Stimulated activated CD8-positive, alpha-beta memory T cell treated with anti-CD3 and anti-CD28 coated beads, Interleukin-12 subunit alpha, Interleukin-12 subunit beta, amount 100 ng/mL, for 24 hours (primary cell): ENCODE data around the gene GRIFIN.

ENCODE experiments used
- DNase-seq: peaks from one replicate; pipeline ENCODE4 v3.0.0-alpha.2; 2020; ENCODE audit errors: extremely low read depth

Gene GRIFIN

DNA sequence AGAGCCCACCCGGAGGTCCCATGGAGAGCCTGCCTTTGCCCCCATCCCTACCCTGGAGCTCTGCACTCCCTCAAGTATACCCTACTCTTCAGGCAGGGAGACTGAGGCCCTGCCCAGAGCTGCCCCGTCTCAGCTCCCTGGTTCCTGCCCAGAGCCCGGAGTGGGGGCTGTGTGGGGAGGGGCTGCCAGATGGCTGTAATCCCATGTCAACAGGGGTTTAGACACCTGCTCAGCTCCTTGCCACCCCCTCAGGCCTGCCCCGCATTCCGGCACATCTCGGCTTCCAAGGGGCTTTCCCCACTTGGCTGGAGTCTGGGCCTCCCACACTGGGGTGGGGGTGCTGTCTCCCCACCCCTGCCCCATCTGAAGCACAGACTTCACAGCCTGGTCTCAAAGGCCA is 22.5 kb upstream of the GRIFIN start:
- no peak for DNase-seq

DNA sequence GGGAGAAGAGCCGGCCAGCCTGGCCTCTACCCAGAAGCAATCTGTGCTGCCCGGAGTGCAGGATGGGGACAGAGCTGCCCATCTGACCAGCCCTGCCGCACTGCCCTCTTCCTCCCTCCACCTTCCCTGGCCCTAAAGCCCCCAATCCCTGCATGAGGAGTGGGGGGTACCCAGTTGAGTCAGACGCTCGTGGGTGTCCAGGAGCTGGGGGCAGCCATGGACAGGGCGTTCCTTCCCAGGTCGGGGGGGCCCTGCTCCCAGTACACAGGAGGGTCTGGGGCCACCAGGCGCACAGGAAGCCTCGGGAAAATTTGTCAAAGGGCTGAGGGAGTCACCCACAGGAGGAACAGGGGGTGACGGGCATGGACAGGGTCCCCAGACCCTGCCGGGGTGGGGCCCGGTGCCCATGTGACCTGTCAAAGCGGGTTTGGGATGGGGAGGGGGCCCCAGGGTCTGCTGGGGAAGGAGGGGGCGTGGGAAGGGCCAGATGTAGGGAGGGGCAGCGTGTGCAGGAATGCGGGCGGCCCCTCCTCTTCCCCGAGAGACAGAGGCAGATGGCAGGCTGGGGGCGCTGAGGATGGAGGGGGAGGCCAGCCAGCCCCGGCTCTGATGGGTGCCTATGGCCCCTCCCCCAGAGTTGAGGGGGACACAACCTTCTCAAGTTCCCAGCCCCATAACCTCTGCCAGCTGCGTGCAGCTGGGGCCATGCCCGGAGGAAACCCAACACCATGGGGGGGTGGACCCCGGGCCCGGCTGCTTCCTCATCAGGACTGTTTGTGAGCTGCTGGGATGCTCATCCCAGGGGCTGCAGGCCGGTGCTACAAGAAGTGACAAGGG is 21.5 kb upstream of the GRIFIN start:
- DNase-seq, result no peak

DNA sequence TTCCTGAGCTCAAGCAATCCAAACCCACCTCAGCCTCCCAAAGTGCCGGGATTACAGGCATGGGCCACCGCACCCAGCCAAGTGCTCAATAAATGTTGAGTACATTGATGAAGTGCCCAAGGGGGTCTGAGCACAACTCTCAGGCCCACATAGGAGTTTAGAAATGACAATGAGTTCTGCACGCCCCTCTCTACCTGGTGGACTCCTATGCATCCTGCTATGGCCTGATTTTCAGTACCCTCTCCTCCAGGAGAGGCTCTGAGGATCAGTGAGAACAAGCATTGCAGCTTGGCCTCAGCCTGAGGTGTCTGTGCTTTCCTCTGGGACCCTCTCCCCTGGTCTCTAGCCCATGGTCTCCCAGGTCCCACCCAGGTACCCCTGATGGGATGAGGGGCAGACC is 20.9 kb upstream of the GRIFIN start:
- DNase-seq, result no peak

DNA sequence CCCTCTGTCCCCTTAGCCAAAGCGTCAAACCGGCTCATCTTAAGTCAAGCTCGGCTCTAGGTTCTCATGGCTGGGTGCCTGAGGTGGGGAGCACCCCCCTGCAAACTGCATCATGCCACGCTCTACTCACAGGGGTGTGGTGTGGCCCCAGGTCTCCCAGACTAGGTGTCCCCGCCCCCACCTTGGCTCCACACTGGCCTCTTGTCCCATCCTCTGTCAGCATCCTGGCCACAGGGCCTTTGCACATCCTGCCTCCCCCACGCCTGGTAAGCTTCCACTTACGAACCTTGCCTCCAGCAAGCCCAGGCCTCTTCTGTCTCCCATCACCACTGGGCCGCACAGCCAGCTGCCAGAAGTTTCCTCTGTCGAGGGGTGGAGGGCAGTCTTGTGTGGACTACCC is 20.2 kb upstream of the GRIFIN start:
- DNase-seq, result no peak

DNA sequence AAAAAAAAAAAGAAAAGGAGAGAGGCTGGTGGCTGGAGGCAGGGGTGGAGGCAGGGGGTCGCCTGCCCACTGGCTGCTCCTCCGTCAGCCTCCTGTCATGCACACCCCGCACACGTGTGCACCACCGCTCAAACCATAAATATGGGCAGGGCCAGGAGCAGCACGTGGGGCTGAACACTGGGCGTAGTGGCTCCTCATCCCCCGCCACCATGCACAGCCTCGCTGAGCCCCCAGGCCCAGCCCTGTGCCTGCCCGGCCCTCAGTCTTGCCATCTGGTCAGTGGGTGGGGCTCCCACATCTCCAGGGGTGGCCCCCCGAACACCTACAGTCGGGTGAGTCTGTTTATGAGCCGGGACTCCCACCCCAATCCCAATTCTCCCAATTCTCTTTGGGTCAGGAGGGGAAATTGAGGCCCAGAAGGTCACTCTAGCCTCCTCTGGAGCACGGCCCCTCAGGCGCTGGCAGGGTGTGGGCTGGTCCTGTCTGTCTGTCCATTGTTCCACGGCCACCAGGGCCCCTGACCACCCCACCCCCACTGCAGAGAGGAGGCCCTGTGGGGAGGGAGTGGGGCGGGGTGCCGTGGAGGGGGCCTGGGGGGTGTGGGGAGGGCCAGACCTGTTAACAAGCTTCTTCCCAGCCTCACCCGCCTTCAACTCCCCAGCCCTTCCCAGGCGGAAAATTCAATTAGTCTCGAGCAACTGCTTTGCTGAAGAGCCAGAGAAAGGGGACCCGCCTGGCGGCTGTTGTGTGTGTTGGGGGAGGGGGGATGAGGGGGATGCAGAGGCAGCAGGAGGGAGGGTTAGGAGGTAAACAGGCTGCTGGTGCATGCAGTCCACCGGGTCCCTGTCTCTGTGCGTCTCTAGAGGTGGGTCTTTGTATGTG is 19.5 kb upstream of the GRIFIN start:
- no peak for DNase-seq

DNA sequence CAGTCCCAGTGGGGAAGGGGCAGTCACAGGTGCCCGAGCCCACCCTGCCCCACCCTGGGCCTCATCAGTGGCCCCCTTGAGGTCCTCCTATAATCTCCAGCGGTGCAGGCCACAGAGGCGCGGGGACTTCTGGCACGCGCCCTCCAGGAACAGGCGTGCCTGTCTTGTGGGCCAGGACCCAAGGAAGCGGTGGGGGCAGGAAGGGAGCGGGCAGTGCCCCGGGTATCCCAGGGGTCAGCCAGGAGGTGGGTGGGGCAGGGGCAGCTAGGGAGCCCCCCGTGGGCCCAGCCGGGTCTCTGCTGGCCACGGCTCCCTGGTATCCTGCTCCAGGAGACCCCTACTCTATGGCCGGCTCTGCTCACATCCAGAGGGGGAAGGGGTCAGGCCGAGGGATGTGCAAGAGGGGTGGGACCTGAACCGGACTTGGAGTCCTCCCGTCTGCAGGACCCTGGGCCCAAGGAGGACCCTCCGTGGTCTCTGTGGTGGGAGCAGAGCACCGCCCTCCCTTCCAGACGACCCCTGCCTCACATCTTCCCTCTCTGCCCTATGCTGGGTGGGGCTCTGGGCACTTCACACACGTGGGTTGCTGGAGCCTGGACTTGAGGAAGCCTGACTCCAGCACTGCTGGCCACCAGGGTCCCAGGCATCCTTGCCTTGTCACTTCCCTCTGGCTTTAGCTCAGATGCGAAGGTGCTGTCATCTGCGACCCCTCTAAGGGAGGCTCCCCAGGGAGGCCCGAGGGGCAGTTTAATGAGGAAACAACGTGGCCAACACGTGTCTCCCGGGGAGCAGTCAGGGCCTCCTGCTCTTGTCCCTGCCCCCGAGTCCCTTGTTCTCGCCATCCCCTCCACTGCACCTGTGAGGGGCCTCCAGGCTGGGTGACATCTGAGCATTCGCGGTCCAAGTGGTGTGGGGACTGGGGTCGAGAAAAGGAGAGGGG is 18.3 kb upstream of the GRIFIN start:
- no peak for DNase-seq

DNA sequence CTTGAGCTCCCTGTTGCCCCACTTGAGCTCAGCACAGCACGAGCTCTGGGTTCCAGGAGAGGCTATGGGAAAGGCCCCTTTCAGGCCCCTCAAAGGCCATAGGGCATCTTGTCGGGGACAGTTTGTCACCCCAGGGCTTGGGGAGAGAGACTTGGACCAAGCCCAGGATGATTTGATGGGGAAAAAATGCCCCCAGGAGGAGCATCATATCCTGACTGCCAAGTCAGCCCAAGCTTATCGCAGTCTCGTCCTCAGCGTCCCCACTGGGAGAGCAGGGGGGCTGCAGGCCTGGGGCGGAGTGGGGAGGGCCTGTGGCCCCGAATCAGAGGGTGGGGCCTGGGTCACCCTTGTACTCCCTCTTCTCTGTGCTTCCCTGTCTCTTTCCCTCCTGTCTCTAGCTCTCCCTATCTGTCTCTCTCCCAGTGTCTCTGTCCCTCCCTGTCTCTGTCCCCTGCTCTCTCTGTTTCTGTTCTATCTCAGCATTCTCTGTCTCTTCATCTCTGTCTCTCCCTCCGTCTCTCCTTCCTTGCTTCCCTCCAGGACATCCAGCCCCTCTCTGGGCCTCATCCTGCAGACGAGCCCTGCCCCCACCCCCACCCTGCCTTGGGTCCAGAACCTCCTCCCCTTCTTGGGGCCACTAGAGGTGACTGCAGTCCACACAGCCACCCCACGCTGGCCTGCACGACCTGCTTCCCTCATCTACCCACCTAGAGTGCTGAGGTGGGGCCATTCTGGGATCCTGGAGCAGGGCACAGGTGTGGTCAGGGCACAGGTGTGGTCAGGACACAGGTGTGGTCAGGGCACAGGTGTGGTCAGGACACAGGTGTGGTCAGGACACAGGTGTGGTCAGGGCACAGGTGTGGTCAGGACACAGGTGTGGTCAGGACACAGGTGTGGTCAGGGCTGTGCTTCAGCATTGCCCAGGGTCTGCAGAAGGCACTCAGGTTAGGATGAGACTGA is 17.3 kb upstream of the GRIFIN start:
- no peak for DNase-seq

DNA sequence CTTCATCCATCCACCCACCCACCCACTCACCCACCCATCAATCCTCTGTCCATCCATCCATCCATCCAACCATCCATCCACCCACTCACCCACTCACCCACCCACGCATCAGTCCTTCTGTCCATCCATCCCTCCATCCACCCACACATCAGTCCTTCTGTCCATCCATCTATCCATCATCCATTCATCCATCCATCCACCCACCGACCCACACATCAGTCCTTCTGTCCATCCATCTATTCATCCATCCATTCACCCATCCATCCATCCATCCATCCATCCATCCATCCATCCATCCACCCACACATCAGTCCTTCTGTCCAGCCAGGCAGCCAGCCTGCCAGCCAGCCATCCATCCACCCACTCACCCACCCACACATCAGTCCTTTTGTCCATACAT is 15.8 kb upstream of the GRIFIN start:
- no peak for DNase-seq

DNA sequence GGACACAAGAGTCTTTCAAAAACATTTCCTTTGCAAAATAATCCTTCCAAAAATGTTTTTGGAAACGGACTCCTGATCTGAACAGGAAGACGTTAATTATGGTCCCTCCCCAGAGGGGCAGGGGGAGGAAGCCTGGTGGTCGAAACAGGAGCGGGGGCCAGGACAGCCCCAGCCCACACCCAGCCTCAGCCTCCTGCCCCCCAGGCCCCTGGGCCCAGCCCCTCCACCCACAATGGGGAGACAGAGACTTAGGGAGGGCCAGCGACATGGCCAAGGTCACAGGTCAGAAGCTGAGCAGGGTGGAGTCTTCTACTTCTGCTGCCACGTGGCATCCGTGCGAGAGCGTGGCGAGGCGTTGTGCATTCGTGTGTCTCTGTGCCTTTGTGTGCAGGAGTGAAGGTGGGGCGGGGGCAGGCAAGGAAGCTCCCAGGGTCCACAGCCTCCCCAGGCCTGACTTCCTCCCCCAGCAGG is 14.0 kb upstream of the GRIFIN start:
- no peak for DNase-seq

DNA sequence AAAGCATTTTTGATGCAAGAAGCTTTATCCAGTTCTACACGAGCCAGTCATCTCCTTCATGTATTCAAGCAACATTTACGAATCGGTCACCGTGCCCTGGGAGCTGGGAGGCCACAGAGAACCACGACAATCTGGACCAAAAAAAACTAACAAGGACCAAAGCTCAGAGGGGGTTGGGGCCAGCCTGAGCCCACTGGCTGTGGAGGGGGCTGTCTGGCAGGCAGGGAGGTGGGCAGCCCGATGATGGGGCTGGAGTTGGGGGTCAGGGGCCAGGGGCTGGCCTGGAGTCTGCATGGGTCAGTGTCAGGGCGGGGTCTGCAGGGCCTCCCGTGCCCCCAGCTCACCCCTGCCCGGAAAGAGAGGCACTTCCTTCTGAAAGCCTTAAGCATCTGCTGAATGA is 12.5 kb upstream of the GRIFIN start:
- DNase-seq, result no peak

DNA sequence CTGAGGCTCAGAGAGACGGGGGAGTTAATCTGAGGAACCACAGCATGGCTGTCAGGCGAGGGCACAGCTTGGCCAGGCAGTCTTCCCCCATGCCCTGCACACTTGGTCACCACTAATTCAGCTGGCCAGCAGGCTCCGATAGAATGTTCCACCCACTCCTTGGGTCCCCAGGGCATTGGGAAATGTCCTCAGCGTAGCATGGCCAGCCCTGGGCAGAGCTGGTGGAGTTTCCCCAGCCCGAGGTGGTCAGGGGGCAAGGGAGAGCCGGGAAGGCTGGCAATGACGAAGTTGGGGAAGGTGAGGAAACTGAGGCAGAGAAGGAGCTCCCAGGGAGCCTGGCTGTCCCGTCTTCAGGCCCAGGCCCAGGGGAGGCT is 12.1 kb upstream of the GRIFIN start:
- no peak for DNase-seq

DNA sequence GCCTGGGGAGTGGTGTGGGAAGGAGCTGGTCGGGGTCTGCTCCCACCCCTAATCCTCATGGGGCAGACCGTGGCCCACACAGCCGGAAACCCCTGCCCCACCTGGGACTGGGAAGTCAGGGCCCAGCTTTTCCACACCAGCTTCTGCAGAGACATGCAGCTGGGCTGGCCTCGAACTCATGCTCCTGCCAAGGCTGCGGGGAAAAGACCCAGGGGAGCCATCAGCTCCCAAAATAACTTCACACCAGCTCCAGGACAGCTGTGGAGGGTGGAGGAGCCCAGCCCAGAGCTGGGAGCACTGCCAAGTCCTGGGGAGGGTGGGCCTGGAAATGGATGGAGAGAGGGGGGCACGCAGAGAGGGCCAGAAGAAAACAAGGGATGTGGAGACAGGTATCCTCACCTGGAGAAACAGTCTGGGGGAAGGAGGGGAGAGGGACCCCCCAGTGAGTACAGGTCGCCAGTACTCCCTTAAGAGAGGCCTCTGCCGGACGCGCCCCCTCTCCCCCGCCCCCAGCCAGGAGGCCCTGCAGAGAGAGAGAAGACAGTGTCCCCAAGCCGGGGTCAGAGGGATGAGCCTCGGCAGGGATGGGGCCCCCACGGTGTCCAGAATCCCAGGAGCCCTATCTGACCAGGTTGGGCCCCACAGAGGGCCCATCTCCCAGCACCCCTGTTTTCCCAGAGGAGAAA is 11.5 kb upstream of the GRIFIN start:
- DNase-seq, result no peak

DNA sequence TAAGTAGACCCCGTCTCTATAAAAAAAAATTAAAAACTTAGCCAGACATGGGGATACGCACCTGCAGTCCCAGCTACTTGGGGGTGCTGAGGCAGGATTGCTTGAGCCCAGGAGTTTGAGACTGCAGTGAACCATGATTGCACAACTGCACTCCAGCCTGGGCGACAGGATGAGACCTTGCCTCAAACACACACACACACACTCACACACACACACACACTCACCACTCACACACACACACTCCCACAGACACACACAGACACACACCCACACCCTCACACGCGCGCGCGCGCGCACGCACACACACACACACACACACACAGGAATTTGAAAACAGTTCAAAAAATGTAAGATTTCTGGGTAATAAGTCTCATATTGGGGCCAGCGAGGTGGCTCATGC is 8.7 kb upstream of the GRIFIN start:
- no peak for DNase-seq

DNA sequence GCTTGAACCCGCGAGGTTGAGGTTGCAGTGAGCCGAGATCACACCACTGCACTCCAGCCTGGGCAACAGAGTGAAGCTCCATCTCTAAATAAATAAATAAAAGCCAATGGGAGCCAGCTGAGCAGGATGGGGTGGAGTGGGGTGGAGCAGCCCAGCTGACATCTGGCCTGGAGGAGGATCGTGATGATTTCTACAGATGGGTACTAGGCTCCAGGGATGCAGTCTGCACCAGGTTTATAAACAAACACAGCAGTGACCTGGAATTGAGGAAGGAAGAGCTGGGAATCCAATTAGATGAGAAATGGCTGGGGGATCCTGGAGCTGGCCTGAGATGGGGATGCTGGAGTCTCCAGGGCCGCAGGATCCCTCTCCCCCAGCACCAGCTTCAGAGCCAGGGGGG is 7.3 kb upstream of the GRIFIN start:
- no peak for DNase-seq

DNA sequence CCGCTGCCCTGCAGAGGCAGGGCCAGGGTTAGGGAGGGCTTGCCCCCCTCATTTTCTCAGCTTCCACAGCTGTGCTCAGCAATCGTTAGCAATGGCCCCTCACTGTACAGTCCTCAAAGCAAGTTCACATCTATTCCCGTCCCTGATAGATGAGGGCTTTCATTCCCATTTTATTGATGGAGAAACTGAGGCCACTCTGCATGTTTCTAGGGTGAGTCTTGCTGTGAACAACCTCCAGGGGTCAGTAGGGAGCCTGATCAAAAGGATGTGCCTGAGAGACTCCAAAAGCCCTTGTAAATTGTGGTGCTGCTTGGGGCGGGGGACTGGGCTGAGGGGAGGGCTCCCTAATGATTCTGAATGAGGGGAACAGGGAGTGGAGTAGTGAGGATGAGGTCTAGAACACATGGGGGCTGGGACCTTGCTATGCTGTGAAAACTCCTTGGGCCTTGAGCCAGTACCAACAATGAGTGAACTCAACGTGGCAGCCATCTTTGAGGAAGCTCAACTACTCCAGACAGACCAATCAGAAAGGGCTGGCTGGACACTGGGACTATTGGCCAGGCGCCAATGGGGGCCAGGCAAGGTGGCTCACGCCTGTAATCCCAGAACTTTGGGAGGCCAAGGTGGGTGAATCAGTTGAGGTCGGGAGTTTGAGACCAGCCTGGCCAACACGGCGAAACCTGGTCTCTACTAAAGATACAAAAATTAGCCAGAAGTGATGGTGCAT is 6.7 kb upstream of the GRIFIN start:
- no peak for DNase-seq

DNA sequence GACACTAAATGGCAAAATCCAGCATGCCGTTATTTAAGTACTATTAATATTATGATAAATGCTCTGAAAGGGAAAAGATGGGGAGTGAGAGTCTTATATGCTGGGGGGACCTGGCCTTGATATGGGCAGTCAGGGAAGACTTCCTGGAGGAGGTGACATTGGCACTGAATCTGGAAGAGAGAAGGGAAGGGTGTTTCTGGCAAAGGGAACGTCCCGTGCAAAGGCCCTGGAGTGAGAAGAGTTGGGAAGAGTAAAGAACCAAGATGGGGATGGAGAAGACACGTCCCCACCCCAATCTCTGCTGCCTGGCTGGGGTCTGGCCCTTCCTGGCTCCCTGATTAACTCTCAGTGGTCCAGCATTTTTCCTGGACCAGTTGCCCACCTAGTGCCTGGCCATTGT is 5.0 kb upstream of the GRIFIN start:
- DNase-seq, result no peak

DNA sequence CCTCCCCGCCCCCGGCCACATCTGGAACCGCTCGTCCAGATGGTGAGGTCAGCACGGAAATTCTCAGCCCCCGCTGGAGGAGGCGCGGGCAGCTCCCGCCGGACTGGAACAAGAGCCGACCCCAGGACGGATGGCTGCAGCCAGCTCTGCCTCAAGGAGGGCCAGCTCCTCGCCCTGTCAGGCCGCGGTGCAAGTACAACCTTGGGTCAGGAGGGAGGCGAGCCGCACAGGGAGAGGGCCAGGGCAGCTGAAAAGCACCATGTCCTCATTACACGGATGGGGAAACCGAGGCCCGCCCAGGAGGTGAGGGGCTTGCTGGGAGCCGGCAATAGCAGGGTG is 3.8 kb upstream of the GRIFIN start:
- DNase-seq, result no peak

DNA sequence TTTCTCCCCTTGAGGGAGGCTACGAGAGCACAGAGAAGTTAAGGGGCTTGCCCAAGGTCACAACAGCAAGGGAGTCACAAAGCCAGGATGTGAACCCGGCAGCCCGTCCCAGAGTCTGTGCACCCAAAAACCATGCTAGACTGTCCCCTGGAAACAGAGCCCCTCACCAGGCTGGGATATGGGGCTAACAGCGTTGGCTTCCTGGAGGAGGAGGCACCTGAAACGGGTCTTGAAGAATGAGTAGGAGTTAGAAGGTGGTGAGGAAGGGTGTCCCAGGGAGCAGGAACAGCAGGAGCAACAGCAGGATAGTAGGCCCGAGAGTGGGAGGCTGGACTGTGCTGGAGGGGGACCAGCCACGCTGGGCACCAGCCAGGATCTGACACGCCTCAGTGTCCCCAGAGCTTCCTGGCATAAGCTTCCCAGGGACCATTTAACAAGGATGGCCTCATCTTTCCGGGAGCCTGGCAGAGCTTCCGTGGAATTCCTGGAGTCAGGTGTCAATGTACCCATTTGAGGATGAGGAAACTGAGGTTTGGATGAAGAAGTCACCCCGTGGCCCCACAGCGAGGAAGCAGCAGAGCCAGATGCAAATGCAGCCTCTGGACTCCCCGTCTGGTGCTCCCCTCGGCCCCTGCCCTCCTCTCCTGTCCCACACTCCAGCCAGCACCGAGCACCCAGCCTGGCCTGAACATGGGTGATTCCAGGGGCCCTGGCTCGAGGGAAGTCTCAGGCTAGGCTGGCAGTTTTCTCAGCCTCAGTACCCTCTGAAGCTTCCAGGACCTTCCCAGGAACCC is 3.3 kb upstream of the GRIFIN start:
- DNase-seq, result no peak

DNA sequence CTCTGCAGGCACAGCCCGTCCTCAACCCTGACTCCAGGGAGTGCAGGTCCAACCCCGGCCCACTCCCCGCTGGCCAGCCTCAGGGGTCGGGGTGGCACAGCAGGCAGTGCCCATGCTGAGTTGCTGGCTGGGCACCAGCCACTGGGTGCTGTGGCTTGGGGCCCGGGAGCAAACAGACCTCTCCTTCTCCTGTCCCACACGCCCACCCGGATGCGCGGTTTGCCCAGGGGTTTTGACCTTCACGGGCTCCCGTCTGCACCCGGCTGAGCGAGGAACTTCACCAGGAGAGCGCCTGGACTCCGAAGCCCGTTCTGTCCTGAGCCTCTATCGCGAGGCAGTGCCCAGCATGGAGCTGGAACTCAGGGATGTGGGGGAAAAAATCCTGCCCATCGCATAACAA is 2.6 kb upstream of the GRIFIN start:
- DNase-seq, result no peak
